H1 (cell line): ENCODE measurements around the gene PDIA6. TPM values are rescaled to one million over a fixed set of nuclear protein-coding genes. Genes with fewer than 3 reads are reported as not detected.

Experiments used
- CTCF ChIA-PET: fragments of 300-600 bp; sonication (Branson Sonifier 250); formaldehyde crosslinking; loops from one replicate; lab custom pipeline; 2021; ENCODE audit not compliant: partially characterized antibody; lab: Charles Lee
- POLR2A ChIA-PET: fragments of 300-600 bp; sonication (Branson Sonifier 250); formaldehyde crosslinking; loops from one replicate; lab custom pipeline; 2021; ENCODE audit warnings: inconsistent platforms; ENCODE audit not compliant: partially characterized antibody; lab: Charles Lee
- DNase-seq, 2 experiments: peaks; one replicate each; pipeline versions ENCODE4 v3.0.0 to v3.0.0-alpha.2; 2010 to 2022; ENCODE audit warnings: low spot score in 2 of 2, low read depth in 1 of 2, mixed read lengths in 1 of 2
- FAIRE-seq: peaks from 2 replicates; lab custom pipeline; 2011; peaks lifted over from hg19 to GRCh38; lab: Jason Lieb, UNC
- H2AFZ ChIP-seq: 2 replicates; pipeline ENCODE4 v1.8.1; 2012; ENCODE audit warnings: low read length, inconsistent platforms
- H2AK5ac ChIP-seq: 2 replicates; pipeline ENCODE4 v1.6.1; 2013; ENCODE audit warnings: low read depth, low read length
- H2BK120ac ChIP-seq: replicated peaks from 2 replicates; pipeline ENCODE3; 2013; ENCODE audit warnings: low read depth, low read length, inconsistent platforms
- H2BK12ac ChIP-seq: 2 replicates; pipeline ENCODE4 v1.6.1; 2013; ENCODE audit warnings: low read depth, low read length
- H2BK15ac ChIP-seq: 2 replicates; pipeline ENCODE4 v1.6.1; 2013; ENCODE audit warnings: low read length
- H2BK20ac ChIP-seq: 2 replicates; pipeline ENCODE4 v1.6.1; 2013; ENCODE audit warnings: low read length
- H2BK5ac ChIP-seq: 2 replicates; pipeline ENCODE4 v1.6.1; 2013; ENCODE audit warnings: low read depth, low read length
- H3K14ac ChIP-seq: 2 replicates; pipeline ENCODE4 v1.6.1; 2013; ENCODE audit warnings: inconsistent platforms; ENCODE audit not compliant: insufficient read length
- H3K18ac ChIP-seq: 2 replicates; pipeline ENCODE4 v1.6.1; 2013; ENCODE audit warnings: low read length; ENCODE audit errors: extremely low read depth
- H3K23ac ChIP-seq: 2 replicates; pipeline ENCODE4 v1.6.1; 2013; ENCODE audit warnings: inconsistent platforms; ENCODE audit not compliant: insufficient read length
- H3K23me2 ChIP-seq: 2 replicates; pipeline ENCODE4 v1.6.1; 2013; ENCODE audit warnings: low read depth, low read length
- H3K27ac ChIP-seq: 2 replicates; pipeline ENCODE4 v1.6.1; 2011; ENCODE audit warnings: low read depth, low read length, inconsistent platforms
- H3K27me3 ChIP-seq, 4 experiments: replicated peaks in 1 of 4; 1 replicate in 1 of 4; 2 replicates in 3 of 4; pipeline versions ENCODE4 v1.6.1 to v1.8.1; 2011 to 2013; ENCODE audit warnings: low read length in 3 of 4, mild to moderate bottlenecking in 3 of 4, inconsistent platforms in 2 of 4, mixed read lengths in 2 of 4, moderate library complexity in 1 of 4; ENCODE audit not compliant: control insufficient read depth in 3 of 4, insufficient read depth in 3 of 4; ENCODE audit errors: extremely low read depth in 1 of 4
- H3K36me3 ChIP-seq, 4 experiments: 2 replicates each; pipeline versions ENCODE4 v1.6.1 to v1.8.1; 2011 to 2013; ENCODE audit warnings: mild to moderate bottlenecking in 4 of 4, low read length in 3 of 4, moderate library complexity in 2 of 4, control low read depth in 1 of 4, inconsistent platforms in 1 of 4; ENCODE audit not compliant: insufficient read depth in 4 of 4, control insufficient read depth in 2 of 4
- H3K4ac ChIP-seq: replicated peaks from 2 replicates; pipeline ENCODE3; 2013; ENCODE audit warnings: low read length, low read depth, mixed read lengths, inconsistent platforms; ENCODE audit not compliant: insufficient read length
- H3K4me1 ChIP-seq, 4 experiments: replicated peaks in 1 of 4; 1 replicate in 1 of 4; 2 replicates in 3 of 4; pipeline versions ENCODE4 v1.6.1 to v1.8.1; 2011 to 2013; ENCODE audit warnings: low read length in 3 of 4, inconsistent platforms in 2 of 4, mixed read lengths in 1 of 4; ENCODE audit not compliant: insufficient read depth in 4 of 4, control insufficient read depth in 3 of 4
- H3K4me2 ChIP-seq, 2 experiments: 2 replicates each; pipeline versions ENCODE4 v1.6.1 to v1.8.1; 2011 to 2013; ENCODE audit warnings: low read depth in 2 of 2, low read length in 2 of 2, control low read depth in 1 of 2, inconsistent platforms in 1 of 2, mild to moderate bottlenecking in 1 of 2; ENCODE audit not compliant: insufficient read depth in 1 of 2
- H3K4me3 ChIP-seq, 4 experiments: fragments of 200-600, 300-600 bp in 1 of 4; sonication (generic), shearing (Covaris generic), sonication (Bioruptor Twin) in 1 of 4; 2 replicates each; pipeline versions ENCODE4 v1.5.1 to v1.8.1; 2011 to 2016; ENCODE audit warnings: low read length in 4 of 4, low read depth in 3 of 4, control low read depth in 2 of 4, inconsistent platforms in 2 of 4, mild to moderate bottlenecking in 2 of 4, mixed read lengths in 1 of 4, moderate library complexity in 1 of 4; ENCODE audit not compliant: insufficient read depth in 2 of 4; ENCODE audit errors: extremely low read depth in 1 of 4
- H3K56ac ChIP-seq: replicated peaks from 2 replicates; pipeline ENCODE3; 2013; ENCODE audit warnings: low read depth, mild to moderate bottlenecking, mixed read lengths, low read length, inconsistent platforms; ENCODE audit not compliant: insufficient read length
- H3K79me1 ChIP-seq: 2 replicates; pipeline ENCODE4 v1.6.1; 2013; ENCODE audit warnings: low read depth, low read length, control low read depth
- H3K79me2 ChIP-seq, 2 experiments: 2 replicates each; pipeline versions ENCODE4 v1.6.1 to v1.8.1; 2012 to 2013; ENCODE audit warnings: low read length in 2 of 2, mild to moderate bottlenecking in 2 of 2, inconsistent platforms in 1 of 2; ENCODE audit not compliant: insufficient read depth in 2 of 2, control insufficient read depth in 1 of 2
- H3K9ac ChIP-seq, 4 experiments: replicated peaks in 1 of 4; 1 replicate in 1 of 4; 2 replicates in 3 of 4; pipeline versions ENCODE4 v1.6.1 to v1.8.1; 2011 to 2013; ENCODE audit warnings: low read depth in 3 of 4, low read length in 3 of 4, control low read depth in 2 of 4, mild to moderate bottlenecking in 2 of 4, moderate library complexity in 2 of 4, inconsistent platforms in 1 of 4; ENCODE audit errors: extremely low read depth in 1 of 4
- H3K9me3 ChIP-seq, 2 experiments: 2 replicates each; pipeline versions ENCODE4 v1.6.1 to v1.8.1; 2012 to 2013; ENCODE audit warnings: mild to moderate bottlenecking in 2 of 2, moderate library complexity in 2 of 2, control low read depth in 1 of 2, inconsistent platforms in 1 of 2, low read depth in 1 of 2, low read length in 1 of 2, mixed read lengths in 1 of 2; ENCODE audit not compliant: insufficient read depth in 2 of 2
- H4K20me1 ChIP-seq, 2 experiments: replicated peaks in 1 of 2; 2 replicates each; pipeline versions ENCODE3 to v1.8.1; 2011 to 2013; ENCODE audit warnings: inconsistent platforms in 2 of 2, low read length in 2 of 2, mild to moderate bottlenecking in 1 of 2; ENCODE audit not compliant: insufficient read depth in 2 of 2, control insufficient read depth in 1 of 2
- H4K5ac ChIP-seq: 2 replicates; pipeline ENCODE4 v1.6.1; 2013; ENCODE audit warnings: low read length, low read depth, mixed read lengths, inconsistent platforms; ENCODE audit not compliant: insufficient read length
- H4K8ac ChIP-seq: 2 replicates; pipeline ENCODE4 v1.8.0; 2013; ENCODE audit warnings: mild to moderate bottlenecking, moderate library complexity, low read length, inconsistent platforms; ENCODE audit not compliant: insufficient read depth; ENCODE audit errors: extremely low read depth
- H4K91ac ChIP-seq: replicated peaks from 2 replicates; pipeline ENCODE3; 2013; ENCODE audit warnings: low read length, mixed read lengths, inconsistent platforms; ENCODE audit not compliant: insufficient read length
- HDAC6 ChIP-seq: IDR thresholded peaks from one replicate; pipeline ENCODE4 v1.7.1; 2012; ENCODE audit warnings: low read depth, mild to moderate bottlenecking, inconsistent platforms, low read length, moderate library complexity
- POLR2A ChIP-seq, 2 experiments: IDR thresholded peaks; 1 replicate in 1 of 2; 2 replicates in 1 of 2; pipeline ENCODE4 v1.6.1; 2011; ENCODE audit warnings: low read depth in 2 of 2, low read length in 2 of 2, mild to moderate bottlenecking in 2 of 2; ENCODE audit errors: control extremely low read depth in 1 of 2
- POLR2AphosphoS5 ChIP-seq: IDR thresholded peaks from 2 replicates; pipeline ENCODE4 v1.6.1; 2011; ENCODE audit warnings: low read depth, low read length
- SP2 ChIP-seq: IDR thresholded peaks from 2 replicates; pipeline ENCODE4 v1.6.1; 2012; ENCODE audit warnings: mild to moderate bottlenecking, low read length, inconsistent platforms
- WGBS, 2 experiments: shearing (Covaris generic) in 1 of 2; methylation state at CpG; one replicate each; pipeline versions ENCODE4 v1.1.6 to v1.1.7; 2013 to 2015; ENCODE audit warnings: low lambda C conversion rate in 2 of 2, mixed read lengths in 2 of 2, inconsistent platforms in 1 of 2, low coverage in 1 of 2, missing lambda C conversion rate in 1 of 2; ENCODE audit not compliant: insufficient replicate concordance in 2 of 2, insufficient coverage in 1 of 2, insufficient read length in 1 of 2; ENCODE audit errors: extremely low coverage in 1 of 2, missing lambda C conversion rate in 1 of 2; 5-methylcytosine and 5-hydroxymethylcytosine counted together
- polyA plus RNA-seq, 7 experiments: library from polyadenylated mRNA; depleted of rRNA in 3 of 7; stranded (reverse) in 5 of 7; unstranded in 2 of 7; fragments of >200 nt in 5 of 7; fragments of 200-250 nt in 2 of 7; gene quantifications; 1 replicate in 5 of 7; 2 replicates in 1 of 7; 4 replicates in 1 of 7; pipeline versions ENCODE4 v1.2.1 to v1.2.3, GENCODE V29; 2011 to 2013; ENCODE audit warnings: missing spikeins in 2 of 7, mixed read lengths in 2 of 7
- total RNA-seq: library from RNA; stranded (reverse); fragmentation: NEBNext Ultra II Directional; extraction: Animal tissue kit (Norgen Biotek cat#: 25700); gene quantifications from 2 replicates; pipeline ENCODE4 v1.2.1, GENCODE V29; 2021

Gene PDIA6
- total and polyA plus RNA-seq, 2 of the 8 experiments (the other 6 are each of a cell fraction or from before 2014, with no cell fraction given), result 181 to 384 TPM

DNA sequence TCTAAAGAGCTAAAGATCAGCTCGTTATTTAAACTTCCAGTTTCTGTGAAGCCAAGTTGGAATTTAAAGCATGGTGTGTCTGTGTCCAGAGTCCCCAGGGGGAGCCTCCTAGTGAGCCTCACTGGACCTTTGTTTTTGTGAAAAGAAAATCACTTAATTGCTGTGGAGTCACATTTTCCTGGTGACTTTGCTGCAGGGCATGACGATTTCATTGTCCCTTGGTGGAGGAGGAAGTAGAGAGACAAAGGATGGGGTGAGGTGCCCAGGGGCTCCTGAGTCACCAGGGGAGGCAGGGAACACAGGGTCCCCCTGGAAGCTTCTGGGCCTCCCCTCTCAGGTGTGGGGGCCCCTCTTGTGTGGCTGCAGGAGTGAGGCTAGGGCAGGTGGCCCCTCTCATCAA is 71.4 kb downstream of the PDIA6 start:
- Histone ChIP-seq H3K9ac (no peak overlapping the region; a peak in 1 of 7 replicates), H2BK20ac (no peak overlapping the region), H3K14ac (no peak overlapping the region), H3K56ac (no peak overlapping the region), H3K27me3 (no peaks in the 10 kb centered on the region; a peak in 1 of 7 replicates), H3K4ac (no peak overlapping the region), H3K4me3 (no peak overlapping the region), H4K91ac (no peak overlapping the region), H3K18ac (no peak overlapping the region), H2BK5ac (no peak overlapping the region), H3K9me3 (no peaks in the 10 kb centered on the region), H2AFZ (no peak overlapping the region), H3K36me3 (no peaks in the 10 kb centered on the region), H3K4me1 (no peaks in the 10 kb centered on the region), H2BK120ac (no peak overlapping the region), H3K23me2 (no peaks in the 10 kb centered on the region), H3K4me2 (no peak overlapping the region), H4K20me1 (no peaks in the 10 kb centered on the region), H3K79me2 (no peaks in the 10 kb centered on the region), H3K79me1 (no peaks in the 10 kb centered on the region), H3K23ac (no peak overlapping the region), H4K5ac (no peak overlapping the region), H2BK15ac (no peak overlapping the region), H2AK5ac (no peak overlapping the region), H3K27ac (no peak overlapping the region), H4K8ac (no peak overlapping the region), H2BK12ac (no peak overlapping the region)
- DNase-seq (no peak), FAIRE-seq (no peak)
- ChIA-PET CTCF (no interaction called here), POLR2A (no interaction called here)
- TF ChIP-seq SP2, result no peak
- TF ChIP-seq POLR2AphosphoS5, result no peak
- no peak for TF ChIP-seq HDAC6
- TF ChIP-seq POLR2A (IDR thresholded peaks at IDR 0.05; ENCODE audit: control extremely low read depth in 1 of 2, low read depth in 2 of 2, low read length in 2 of 2), result no peak
- 77% methylated on average over 2 of the region's 2 CpGs; no CpG with 5 or more reads in 1 of the 2 experiments for WGBS, 2 experiments
